ENCODE measurements around the gene SESN2.

GRCh38 chr1:28329395-28330153, 70.3 kb downstream of the SESN2 start:
- no peak for TF ChIP-seq EZH2 (IDR thresholded peaks at IDR 0.05; ENCODE audit: insufficient read depth, poor library complexity, severe bottlenecking)
- TF ChIP-seq EZH2phosphoT487 (IDR thresholded peaks at IDR 0.05; ENCODE audit: insufficient read depth, low read depth), result no peak
